Trophoblast cell (in vitro differentiated cells and primary cell): ENCODE data around the gene PERM1.

ENCODE experiments used
- DNase-seq, 2 donors: peaks; one replicate each; pipeline ENCODE4 v3.0.0-alpha.2; 2016
- H2AFZ ChIP-seq: 2 replicates; pipeline ENCODE4 v1.6.1; 2013; ENCODE audit warnings: low read length, moderate library complexity, mild to moderate bottlenecking; ENCODE audit not compliant: insufficient read depth, poor library complexity
- H2AK5ac ChIP-seq: 2 replicates; pipeline ENCODE4 v1.6.1; 2013; ENCODE audit warnings: mild to moderate bottlenecking, low read length
- H2BK120ac ChIP-seq: 2 replicates; pipeline ENCODE4 v1.6.1; 2013; ENCODE audit warnings: low read length, mild to moderate bottlenecking, moderate library complexity; ENCODE audit not compliant: insufficient read depth, poor library complexity
- H2BK12ac ChIP-seq: 2 replicates; pipeline ENCODE4 v1.6.1; 2013; ENCODE audit warnings: mild to moderate bottlenecking, low read length, moderate library complexity
- H2BK5ac ChIP-seq: 2 replicates; pipeline ENCODE4 v1.6.1; 2013; ENCODE audit warnings: low read length, low read depth, moderate library complexity, mild to moderate bottlenecking; ENCODE audit not compliant: poor library complexity
- H3K14ac ChIP-seq: 2 replicates; pipeline ENCODE4 v1.6.1; 2013; ENCODE audit warnings: mild to moderate bottlenecking, low read length
- H3K18ac ChIP-seq: 2 replicates; pipeline ENCODE4 v1.6.1; 2013; ENCODE audit warnings: mild to moderate bottlenecking, low read length
- H3K23ac ChIP-seq: 2 replicates; pipeline ENCODE4 v1.6.1; 2013; ENCODE audit warnings: low read length
- H3K27ac ChIP-seq: 2 replicates; pipeline ENCODE4 v1.5.1; 2013; ENCODE audit warnings: low read depth, mild to moderate bottlenecking, inconsistent platforms, low read length, moderate library complexity
- H3K27me3 ChIP-seq: 2 replicates; pipeline ENCODE4 v1.6.1; 2013; ENCODE audit warnings: inconsistent platforms, mild to moderate bottlenecking, low read length, moderate library complexity; ENCODE audit not compliant: insufficient read depth
- H3K36me3 ChIP-seq, 2 experiments: 1 replicate in 1 of 2; 2 replicates in 1 of 2; pipeline ENCODE4 v1.6.1; 2013; ENCODE audit warnings: low read length in 2 of 2, mild to moderate bottlenecking in 2 of 2, moderate library complexity in 1 of 2; ENCODE audit not compliant: insufficient read depth in 2 of 2, control insufficient read depth in 1 of 2
- H3K4ac ChIP-seq: 2 replicates; pipeline ENCODE4 v1.6.1; 2013; ENCODE audit warnings: low read depth, mild to moderate bottlenecking, low read length, moderate library complexity
- H3K4me1 ChIP-seq, 2 experiments: 1 replicate in 1 of 2; 2 replicates in 1 of 2; pipeline ENCODE4 v1.6.1; 2013; ENCODE audit warnings: low read length in 2 of 2, mild to moderate bottlenecking in 2 of 2, moderate library complexity in 1 of 2; ENCODE audit not compliant: insufficient read depth in 2 of 2, control insufficient read depth in 1 of 2
- H3K4me2 ChIP-seq: 2 replicates; pipeline ENCODE4 v1.6.1; 2013; ENCODE audit warnings: inconsistent platforms, mild to moderate bottlenecking, low read length, moderate library complexity
- H3K4me3 ChIP-seq: 2 replicates; pipeline ENCODE4 v1.5.1; 2013; ENCODE audit warnings: mild to moderate bottlenecking, low read depth, low read length, inconsistent platforms
- H3K79me1 ChIP-seq: one replicate; pipeline ENCODE4 v1.6.1; 2013; ENCODE audit warnings: low read length
- H3K79me2 ChIP-seq: 2 replicates; pipeline ENCODE4 v1.6.1; 2013; ENCODE audit warnings: low read length, mild to moderate bottlenecking; ENCODE audit not compliant: control insufficient read depth, insufficient read depth, poor library complexity
- H3K9ac ChIP-seq: 2 replicates; pipeline ENCODE4 v1.6.1; 2013; ENCODE audit warnings: mild to moderate bottlenecking, low read length
- H3K9me3 ChIP-seq: 2 replicates; pipeline ENCODE4 v1.6.1; 2013; ENCODE audit warnings: low read depth, mild to moderate bottlenecking, control low read depth, inconsistent platforms, low read length; ENCODE audit not compliant: insufficient read depth
- H4K12ac ChIP-seq: 2 replicates; pipeline ENCODE4 v1.6.1; 2013; ENCODE audit warnings: low read depth, mild to moderate bottlenecking, low read length, moderate library complexity
- H4K8ac ChIP-seq: 2 replicates; pipeline ENCODE4 v1.6.1; 2013; ENCODE audit warnings: low read depth, mild to moderate bottlenecking, low read length, moderate library complexity
- H4K91ac ChIP-seq: one replicate; pipeline ENCODE4 v1.6.1; 2013; ENCODE audit warnings: low read depth, mild to moderate bottlenecking, low read length, moderate library complexity
- WGBS: extraction: QIAGEN DNeasy Blood & Tissue Kit; methylation state at CpG from one replicate; pipeline ENCODE4 v1.1.7; 2013; ENCODE audit warnings: missing lambda C conversion rate; ENCODE audit not compliant: insufficient read length, insufficient coverage; ENCODE audit errors: extremely low coverage; 5-methylcytosine and 5-hydroxymethylcytosine counted together

Gene PERM1

GRCh38 chr1:970973-971730, 10.7 kb downstream of the PERM1 start:
- Histone ChIP-seq H3K9ac (no peak overlapping the region), H3K79me2 (no peaks in the 10 kb centered on the region), H3K4me3 (no peak overlapping the region), H3K4ac (no peak overlapping the region), H2BK5ac (no peak overlapping the region), H3K18ac (no peak overlapping the region), H3K27me3 (peaks cover 3% of the 10 kb centered on the region), H3K79me1 (peaks cover 4% of the 10 kb centered on the region), H2AFZ (no peak overlapping the region), H3K4me1 (peaks cover 14 to 25% of the 10 kb centered on the region in 2 experiments), H2BK12ac (no peak overlapping the region), H4K12ac (no peak overlapping the region), H3K14ac (no peak overlapping the region), H2AK5ac (no peak overlapping the region), H3K23ac (no peak overlapping the region), H3K36me3 (no peaks in the 10 kb centered on the region), H2BK120ac (no peak overlapping the region), H3K9me3 (peaks cover 1% of the 10 kb centered on the region), H3K4me2 (no peak overlapping the region), H4K8ac (no peak overlapping the region), H3K27ac (no peak overlapping the region), H4K91ac (no peak overlapping the region)
- WGBS, result no CpG with 5 or more reads among the region's 42 CpGs
- DNase-seq, result no peak

- H3K9ac ChIP-seq, result no peak overlapping the region
- H2AFZ ChIP-seq, result no peak overlapping the region
- H2BK120ac ChIP-seq, result no peak overlapping the region
- no peak overlapping the region for H2AK5ac ChIP-seq
- H3K18ac ChIP-seq, result no peak overlapping the region
- no peak overlapping the region for H3K27ac ChIP-seq
- H4K91ac ChIP-seq, result no peak overlapping the region
- peaks cover 3% of the 10 kb centered on the region for H3K27me3 ChIP-seq
- H4K8ac ChIP-seq, result no peak overlapping the region
- no peak for DNase-seq
- H2BK5ac ChIP-seq, result no peak overlapping the region
- peaks cover 18 to 24% of the 10 kb centered on the region in 2 experiments for H3K4me1 ChIP-seq
- H3K14ac ChIP-seq, result no peak overlapping the region
- H3K23ac ChIP-seq, result no peak overlapping the region
- H4K12ac ChIP-seq, result no peak overlapping the region
- H3K4me3 ChIP-seq, result no peak overlapping the region
- H3K4ac ChIP-seq, result no peak overlapping the region
- H3K79me2 ChIP-seq, result no peaks in the 10 kb centered on the region
- H3K79me1 ChIP-seq, result peaks cover 4% of the 10 kb centered on the region
- WGBS, result no CpG with 5 or more reads among the region's 33 CpGs
- H3K4me2 ChIP-seq, result no peak overlapping the region
- H2BK12ac ChIP-seq, result no peak overlapping the region
- peaks cover 1% of the 10 kb centered on the region for H3K9me3 ChIP-seq
- H3K36me3 ChIP-seq, result peaks cover under 1% of the 10 kb centered on the region in 2 experiments
These were observed 11.5 kb downstream of the PERM1 start for GRCh38 chr1:970242-970972.

GRCh38 chr1:969260-969855, 12.5 kb downstream of the PERM1 start:
- H2AFZ ChIP-seq, result no peak overlapping the region
- no peak overlapping the region for H3K27ac ChIP-seq
- H2BK12ac ChIP-seq, result no peak overlapping the region
- H3K4ac ChIP-seq, result no peak overlapping the region
- peaks cover 3 to 8% of the 10 kb centered on the region in 2 experiments for H3K36me3 ChIP-seq
- no peak overlapping the region for H3K14ac ChIP-seq
- no peaks in the 10 kb centered on the region for H3K79me2 ChIP-seq
- H3K4me2 ChIP-seq, result no peak overlapping the region
- H2BK5ac ChIP-seq, result no peak overlapping the region
- H3K23ac ChIP-seq, result peak overlapping the region; percentile 98
- H4K12ac ChIP-seq, result no peak overlapping the region
- H3K18ac ChIP-seq, result no peak overlapping the region
- peaks cover 18 to 23% of the 10 kb centered on the region in 2 experiments for H3K4me1 ChIP-seq
- no peak for DNase-seq
- H3K79me1 ChIP-seq, result peaks cover 4% of the 10 kb centered on the region
- H2AK5ac ChIP-seq, result no peak overlapping the region
- no CpG with 5 or more reads among the region's 15 CpGs for WGBS
- H4K8ac ChIP-seq, result no peak overlapping the region
- H2BK120ac ChIP-seq, result no peak overlapping the region
- H3K9me3 ChIP-seq, result peaks cover 1% of the 10 kb centered on the region
- H3K4me3 ChIP-seq, result peak overlapping the region; percentile 31
- no peak overlapping the region for H4K91ac ChIP-seq
- H3K27me3 ChIP-seq, result peaks cover 3% of the 10 kb centered on the region
- peak overlapping the region; percentile 36 for H3K9ac ChIP-seq

- Histone ChIP-seq H3K36me3 (peaks cover 15 to 23% of the 10 kb centered on the region in 2 experiments), H3K27me3 (peaks cover 3% of the 10 kb centered on the region), H3K4ac (no peak overlapping the region), H3K79me1 (peaks cover 4% of the 10 kb centered on the region), H2AFZ (no peak overlapping the region), H4K12ac (no peak overlapping the region), H3K27ac (no peak overlapping the region), H3K23ac (no peak overlapping the region), H3K4me2 (no peak overlapping the region), H4K91ac (no peak overlapping the region), H2BK120ac (no peak overlapping the region), H3K9ac (no peak overlapping the region), H4K8ac (no peak overlapping the region), H2BK5ac (no peak overlapping the region), H3K14ac (no peak overlapping the region), H3K9me3 (peaks cover 1% of the 10 kb centered on the region), H3K4me1 (peaks cover 18 to 23% of the 10 kb centered on the region in 2 experiments), H2AK5ac (no peak overlapping the region), H2BK12ac (no peak overlapping the region), H3K18ac (no peak overlapping the region), H3K79me2 (no peaks in the 10 kb centered on the region), H3K4me3 (no peak overlapping the region)
- DNase-seq, result no peak
- WGBS, result no CpG with 5 or more reads among the region's 23 CpGs
These were observed 14.2 kb downstream of the PERM1 start for GRCh38 chr1:967466-968343.
